ENCODE measurements around the gene TSEN54.

- TF ChIP-seq, protein P1, sequence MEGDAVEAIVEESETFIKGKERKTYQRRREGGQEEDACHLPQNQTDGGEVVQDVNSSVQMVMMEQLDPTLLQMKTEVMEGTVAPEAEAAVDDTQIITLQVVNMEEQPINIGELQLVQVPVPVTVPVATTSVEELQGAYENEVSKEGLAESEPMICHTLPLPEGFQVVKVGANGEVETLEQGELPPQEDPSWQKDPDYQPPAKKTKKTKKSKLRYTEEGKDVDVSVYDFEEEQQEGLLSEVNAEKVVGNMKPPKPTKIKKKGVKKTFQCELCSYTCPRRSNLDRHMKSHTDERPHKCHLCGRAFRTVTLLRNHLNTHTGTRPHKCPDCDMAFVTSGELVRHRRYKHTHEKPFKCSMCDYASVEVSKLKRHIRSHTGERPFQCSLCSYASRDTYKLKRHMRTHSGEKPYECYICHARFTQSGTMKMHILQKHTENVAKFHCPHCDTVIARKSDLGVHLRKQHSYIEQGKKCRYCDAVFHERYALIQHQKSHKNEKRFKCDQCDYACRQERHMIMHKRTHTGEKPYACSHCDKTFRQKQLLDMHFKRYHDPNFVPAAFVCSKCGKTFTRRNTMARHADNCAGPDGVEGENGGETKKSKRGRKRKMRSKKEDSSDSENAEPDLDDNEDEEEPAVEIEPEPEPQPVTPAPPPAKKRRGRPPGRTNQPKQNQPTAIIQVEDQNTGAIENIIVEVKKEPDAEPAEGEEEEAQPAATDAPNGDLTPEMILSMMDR (conservative IDR thresholded peaks at IDR 0.05; ENCODE audit: low read depth, low read length): no peak
- TF ChIP-seq EZH2 (IDR thresholded peaks at IDR 0.05; ENCODE audit: borderline replicate concordance, low read depth, low read length, poor library complexity, severe bottlenecking): no peak
Observed at GRCh38 chr17:75557852-75558665, 41.7 kb downstream of the TSEN54 start.

Measured in A673 (cell line).